Activated CD4-positive, alpha-beta memory T cell treated with anti-CD3 and anti-CD28 coated beads for 36 hours (primary cell): ENCODE results near the gene PCARE. TPM values are rescaled to one million over a fixed set of nuclear protein-coding genes. Genes with fewer than 3 reads are reported as not detected.

Source experiments
- CTCF ChIA-PET: fragments of 350-600 bp; sonication (Branson Sonifier 250); formaldehyde crosslinking; loops from one replicate; lab custom pipeline; 2021; ENCODE audit warnings: antibody characterized with exemption, inconsistent platforms; lab: Charles Lee
- POLR2A ChIA-PET: fragments of 350-600 bp; sonication (Branson Sonifier 250); formaldehyde crosslinking; loops from one replicate; lab custom pipeline; 2021; ENCODE audit warnings: antibody characterized with exemption; lab: Charles Lee
- DNase-seq: peaks from one replicate; pipeline ENCODE4 v3.0.0-alpha.2; 2020
- H3K27ac Mint-ChIP-seq: one replicate; pipeline ENCODE4 v1.8.0; 2021; ENCODE audit warnings: mixed read lengths
- H3K27me3 Mint-ChIP-seq: one replicate; pipeline ENCODE4 v1.8.0; 2021; ENCODE audit warnings: mixed read lengths
- H3K36me3 Mint-ChIP-seq: one replicate; pipeline ENCODE4 v1.8.0; 2021; ENCODE audit warnings: mixed read lengths
- H3K4me1 Mint-ChIP-seq: one replicate; pipeline ENCODE4 v1.8.0; 2021; ENCODE audit warnings: low read depth, mixed read lengths
- H3K4me3 Mint-ChIP-seq: one replicate; pipeline ENCODE4 v1.8.0; 2021; ENCODE audit warnings: mild to moderate bottlenecking, mixed read lengths
- H3K9me3 Mint-ChIP-seq: one replicate; pipeline ENCODE4 v1.8.0; 2021; ENCODE audit warnings: mixed read lengths
- intact Hi-C: fragments of 100-400 bp; cut with micrococcal nuclease; formaldehyde crosslinking; loops from one replicate; pipeline ENCODE4 v1.15.1; 2023
- total RNA-seq, 2 experiments: library from RNA; stranded (reverse); gene quantifications; one replicate each; pipeline ENCODE4 v1.2.3, GENCODE V29; 2021

The PCARE gene
- total RNA-seq, 2 experiments from 2014 or later = not detected

GRCh38 chr2:29022679-29023078 is 51.6 kb downstream of the PCARE start:
- CTCF ChIA-PET = no interaction called here
- intact Hi-C loops = no loop called here
- DNase-seq = no peak
- H3K4me3 Mint-ChIP-seq = no peak overlapping the region
- no peaks in the 10 kb centered on the region for H3K27me3 Mint-ChIP-seq
- POLR2A ChIA-PET = no interaction called here
- peaks cover 22% of the 10 kb centered on the region for H3K4me1 Mint-ChIP-seq
- H3K27ac Mint-ChIP-seq = no peak overlapping the region
- H3K9me3 Mint-ChIP-seq = no peaks in the 10 kb centered on the region
- peaks cover 4% of the 10 kb centered on the region for H3K36me3 Mint-ChIP-seq

DNA sequence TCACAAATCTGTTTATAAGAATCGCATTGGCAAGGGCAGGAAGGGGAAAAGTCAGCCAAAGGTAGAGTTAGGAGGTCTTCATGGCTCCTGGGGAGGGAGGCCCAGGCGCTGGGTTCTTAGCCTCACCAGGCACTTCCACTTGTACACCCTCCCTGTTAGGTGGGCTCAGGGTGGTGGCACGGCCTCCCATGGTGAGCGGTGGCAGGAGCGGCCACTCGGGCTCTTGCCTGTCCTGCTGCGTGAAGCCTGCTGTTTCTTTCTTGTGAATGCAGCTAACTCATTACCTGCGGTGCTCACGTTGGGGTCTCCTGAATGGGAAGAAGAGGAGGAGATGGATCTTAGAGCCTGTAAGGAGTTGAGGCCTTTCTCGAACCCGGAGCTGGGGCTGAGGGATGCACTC is 52.4 kb downstream of the PCARE start:
- CTCF ChIA-PET = no interaction called here
- DNase-seq = no peak
- H3K36me3 Mint-ChIP-seq = peaks cover 3% of the 10 kb centered on the region

GRCh38 chr2:29017716-29018435 is 56.4 kb downstream of the PCARE start:
- POLR2A ChIA-PET = no interaction called here
- Mint-ChIP-seq H3K36me3 (peaks cover 2% of the 10 kb centered on the region), H3K4me3 (no peak overlapping the region), H3K9me3 (no peaks in the 10 kb centered on the region), H3K27me3 (no peaks in the 10 kb centered on the region), H3K27ac (peak overlapping the region; percentile 82), H3K4me1 (peaks cover 64% of the 10 kb centered on the region)
- DNase-seq = no peak
- intact Hi-C loops = loop anchor here (5.0 to 10.0 kb wide), 4 partner anchors 114 to 1127 kb away; partner anchors contain the start of gene YPEL5
- CTCF ChIA-PET = interaction anchor here (0.6 to 1.6 kb wide), 4 partner anchors 17 to 112 kb away, joined by 3 to 10 read pairs (median 4); no protein-coding TSS in a partner anchor

More for the DNA sequence above, 52.4 kb downstream of the PCARE start:
- no peak overlapping the region for H3K4me3 Mint-ChIP-seq
- no peaks in the 10 kb centered on the region for H3K27me3 Mint-ChIP-seq
- H3K27ac Mint-ChIP-seq = no peak overlapping the region
- POLR2A ChIA-PET = no interaction called here
- intact Hi-C loops = no loop called here
- H3K9me3 Mint-ChIP-seq = no peaks in the 10 kb centered on the region
- H3K4me1 Mint-ChIP-seq = peaks cover 26% of the 10 kb centered on the region

DNA sequence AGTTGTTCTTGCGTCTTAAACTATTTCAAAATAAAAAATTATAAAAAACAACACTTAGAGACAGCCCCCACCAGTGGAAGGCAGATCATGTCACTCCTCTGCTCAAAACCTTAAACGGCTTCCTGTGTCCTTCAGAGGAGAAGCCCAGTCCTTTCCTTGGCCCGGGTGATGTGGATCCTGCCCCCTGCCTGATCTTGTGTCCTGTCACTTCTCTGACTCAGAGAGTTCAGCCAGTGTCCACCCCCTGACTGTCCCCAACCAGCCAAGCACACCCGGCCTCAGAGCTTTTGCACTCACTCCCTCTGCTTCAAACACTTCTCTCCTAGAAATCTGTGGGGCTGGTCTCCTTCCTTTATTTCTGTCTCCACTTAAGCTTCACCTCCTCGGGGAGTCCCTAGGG is 57.8 kb downstream of the PCARE start:
- H3K27ac Mint-ChIP-seq = peak overlapping the region; percentile 95
- POLR2A ChIA-PET = interaction anchor here (2.1 kb wide), 1 partner anchor 100 kb away, joined by 10 read pairs; no protein-coding TSS in a partner anchor
- H3K36me3 Mint-ChIP-seq = peaks cover 2% of the 10 kb centered on the region
- peak overlapping the region; percentile 1 for H3K4me3 Mint-ChIP-seq
- H3K27me3 Mint-ChIP-seq = no peaks in the 10 kb centered on the region
- intact Hi-C loops = loop anchor here (5.0 to 10.0 kb wide), 4 partner anchors 116 to 1128 kb away; partner anchors contain the start of gene YPEL5
- peak; percentile 15 for DNase-seq
- H3K4me1 Mint-ChIP-seq = peaks cover 78% of the 10 kb centered on the region
- CTCF ChIA-PET = interaction anchor here (0.6 to 2.7 kb wide), 6 partner anchors 47 to 1313 kb away, joined by 3 to 15 read pairs (median 6); no protein-coding TSS in a partner anchor
- H3K9me3 Mint-ChIP-seq = no peaks in the 10 kb centered on the region

DNA sequence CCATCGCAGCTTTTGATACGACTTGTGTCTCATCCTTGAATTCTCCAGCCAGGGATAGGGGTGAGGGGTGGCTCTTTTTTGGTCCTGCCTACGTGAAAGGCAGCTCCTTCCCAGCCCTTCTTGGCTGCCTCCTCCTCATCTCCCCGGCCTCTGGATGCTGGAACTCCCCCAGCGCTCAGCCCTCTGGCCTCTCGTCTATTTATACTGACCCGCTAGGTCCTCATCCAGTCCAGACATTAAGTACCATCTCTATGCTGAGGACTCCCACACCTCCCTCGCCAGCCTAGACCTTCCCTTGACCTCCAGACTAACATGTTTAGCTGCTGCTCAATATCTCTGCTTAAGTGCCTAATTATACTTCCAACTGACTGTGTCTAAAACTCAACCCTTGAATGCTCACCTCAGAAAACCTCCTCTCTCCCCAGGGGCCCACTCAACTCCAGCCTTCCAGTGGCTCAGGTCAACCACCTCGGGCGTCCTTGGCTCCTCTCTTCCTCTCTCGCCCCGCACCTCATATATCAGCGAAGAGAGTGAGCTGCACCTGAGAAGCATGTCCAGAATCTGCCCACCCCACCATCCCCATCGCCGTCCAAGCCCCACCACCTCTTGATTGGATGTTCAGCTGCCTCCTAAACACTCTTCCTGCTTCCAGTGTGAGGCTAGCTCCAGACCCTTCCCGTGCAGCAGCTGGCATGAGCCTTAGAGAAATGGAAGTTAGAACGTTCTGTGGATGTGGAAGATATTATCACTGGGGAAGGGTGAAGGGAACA is 58.4 kb downstream of the PCARE start:
- no peaks in the 10 kb centered on the region for H3K27me3 Mint-ChIP-seq
- H3K36me3 Mint-ChIP-seq = peaks cover 2% of the 10 kb centered on the region
- H3K9me3 Mint-ChIP-seq = no peaks in the 10 kb centered on the region
- peak overlapping the region; percentile 95 for H3K27ac Mint-ChIP-seq
- ChIA-PET POLR2A (interaction anchor here (1.0 to 2.1 kb wide), 3 partner anchors 57 to 146 kb away, joined by 3 to 10 read pairs (median 4); partner anchors contain the start of gene TRMT61B), CTCF (interaction anchor here (0.6 to 2.7 kb wide), 14 partner anchors 43 to 193 kb away, joined by 3 to 15 read pairs (median 4); no protein-coding TSS in a partner anchor)
- DNase-seq = no peak
- H3K4me1 Mint-ChIP-seq = peaks cover 84% of the 10 kb centered on the region
- peak overlapping the region; percentile 79 for H3K4me3 Mint-ChIP-seq
- intact Hi-C loops = loop anchor here (1.0 to 10.0 kb wide), 7 partner anchors 58 to 1129 kb away; partner anchors contain the start of genes WDR43 and YPEL5

DNA sequence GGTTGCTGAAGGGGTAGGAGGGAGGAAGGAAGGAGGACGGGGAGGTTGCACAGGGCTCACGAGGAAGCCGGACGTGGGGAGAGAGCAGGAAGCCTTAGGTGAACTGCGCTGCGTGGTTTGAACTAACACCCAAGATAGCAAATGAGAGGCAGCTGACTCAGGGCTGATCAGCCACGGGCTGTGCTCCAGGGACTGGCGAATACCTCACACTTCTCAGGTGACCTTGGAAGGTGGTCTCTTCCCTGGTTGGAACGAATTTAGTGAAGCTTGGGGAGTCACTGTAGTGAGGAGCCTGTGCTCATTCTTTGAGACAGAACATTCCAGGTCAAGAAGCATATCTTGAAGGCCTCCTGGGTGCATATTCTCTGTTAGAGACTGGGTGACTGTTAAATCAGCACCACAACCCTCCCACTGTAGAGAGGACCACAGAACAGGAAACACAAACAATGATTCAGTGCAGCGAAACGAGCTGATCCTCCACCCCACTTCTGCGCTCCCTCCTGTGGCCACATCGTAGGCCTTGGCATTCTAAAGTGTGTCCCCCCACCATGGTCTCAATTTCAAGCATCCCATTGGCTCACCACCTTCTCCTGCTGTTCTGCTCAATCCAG is 59.4 kb downstream of the PCARE start:
- H3K27me3 Mint-ChIP-seq = no peaks in the 10 kb centered on the region
- CTCF ChIA-PET = interaction anchor here (0.6 to 2.7 kb wide), 12 partner anchors 43 to 193 kb away, joined by 3 to 15 read pairs (median 4); no protein-coding TSS in a partner anchor
- H3K9me3 Mint-ChIP-seq = no peaks in the 10 kb centered on the region
- peaks cover 89% of the 10 kb centered on the region for H3K4me1 Mint-ChIP-seq
- POLR2A ChIA-PET = interaction anchor here (0.8 to 2.1 kb wide), 4 partner anchors 41 to 145 kb away, joined by 3 to 10 read pairs (median 4); partner anchors contain the start of gene TRMT61B
- peaks cover 2% of the 10 kb centered on the region for H3K36me3 Mint-ChIP-seq
- H3K27ac Mint-ChIP-seq = peak overlapping the region; percentile 95
- intact Hi-C loops = loop anchor here (1.0 to 10.0 kb wide), 8 partner anchors 57 to 1130 kb away; partner anchors contain the start of genes WDR43 and YPEL5
- H3K4me3 Mint-ChIP-seq = peak overlapping the region; percentile 79
- DNase-seq = peak; percentile 87

DNA sequence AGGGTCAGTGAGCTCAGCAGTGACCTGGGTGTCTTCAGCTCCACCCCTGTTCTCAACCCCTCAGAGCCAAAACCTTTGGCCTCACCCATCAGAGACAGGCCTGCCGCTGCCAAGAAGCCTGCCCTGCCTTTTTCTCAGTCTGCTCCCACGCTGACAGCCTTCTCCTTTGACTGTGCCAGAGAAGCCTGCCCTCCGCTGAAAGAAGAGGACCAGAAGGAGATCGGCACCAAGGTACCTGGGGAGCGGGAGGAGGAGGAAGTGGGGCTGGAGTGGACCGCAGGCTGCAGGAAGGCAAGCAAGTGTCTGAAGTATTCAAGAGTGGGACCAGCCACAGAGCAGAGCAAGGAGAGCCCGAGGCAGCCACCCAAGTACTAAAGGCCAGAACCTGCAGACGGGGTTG is 60.0 kb downstream of the PCARE start:
- intact Hi-C loops = loop anchor here (2.0 to 10.0 kb wide), 5 partner anchors 120 to 1130 kb away; partner anchors contain the start of genes WDR43 and YPEL5
- peak overlapping the region; percentile 79 for H3K4me3 Mint-ChIP-seq
- H3K27ac Mint-ChIP-seq = peak overlapping the region; percentile 95
- DNase-seq = peak; percentile 57
- peaks cover 91% of the 10 kb centered on the region for H3K4me1 Mint-ChIP-seq
- CTCF ChIA-PET = interaction anchor here (1.4 to 2.7 kb wide), 2 partner anchors 102 to 115 kb away, joined by 4 to 15 read pairs; no protein-coding TSS in a partner anchor
- POLR2A ChIA-PET = interaction anchor here (0.8 to 1.1 kb wide), 2 partner anchors 40 to 102 kb away, joined by 3 to 4 read pairs; no protein-coding TSS in a partner anchor
- H3K9me3 Mint-ChIP-seq = no peaks in the 10 kb centered on the region
- H3K27me3 Mint-ChIP-seq = no peaks in the 10 kb centered on the region
- peaks cover 2% of the 10 kb centered on the region for H3K36me3 Mint-ChIP-seq

- peak; percentile 18 for DNase-seq
- CTCF ChIA-PET = interaction anchor here (1.4 to 2.9 kb wide), 4 partner anchors 34 to 117 kb away, joined by 3 to 14 read pairs (median 8); no protein-coding TSS in a partner anchor
- Mint-ChIP-seq H3K27ac (peak overlapping the region; percentile 95), H3K36me3 (peaks cover 2% of the 10 kb centered on the region), H3K4me3 (peak overlapping the region; percentile 79), H3K9me3 (no peaks in the 10 kb centered on the region), H3K27me3 (no peaks in the 10 kb centered on the region), H3K4me1 (peaks cover 89% of the 10 kb centered on the region)
- intact Hi-C loops = loop anchor here (2.0 to 10.0 kb wide), 5 partner anchors 184 to 1132 kb away; partner anchors contain the start of gene YPEL5
- POLR2A ChIA-PET = interaction anchor here (0.5 to 1.1 kb wide), 2 partner anchors 103 to 622 kb away, joined by 3 to 4 read pairs; no protein-coding TSS in a partner anchor
Observed at GRCh38 chr2:29013057-29013780, 61.1 kb downstream of the PCARE start.

DNA sequence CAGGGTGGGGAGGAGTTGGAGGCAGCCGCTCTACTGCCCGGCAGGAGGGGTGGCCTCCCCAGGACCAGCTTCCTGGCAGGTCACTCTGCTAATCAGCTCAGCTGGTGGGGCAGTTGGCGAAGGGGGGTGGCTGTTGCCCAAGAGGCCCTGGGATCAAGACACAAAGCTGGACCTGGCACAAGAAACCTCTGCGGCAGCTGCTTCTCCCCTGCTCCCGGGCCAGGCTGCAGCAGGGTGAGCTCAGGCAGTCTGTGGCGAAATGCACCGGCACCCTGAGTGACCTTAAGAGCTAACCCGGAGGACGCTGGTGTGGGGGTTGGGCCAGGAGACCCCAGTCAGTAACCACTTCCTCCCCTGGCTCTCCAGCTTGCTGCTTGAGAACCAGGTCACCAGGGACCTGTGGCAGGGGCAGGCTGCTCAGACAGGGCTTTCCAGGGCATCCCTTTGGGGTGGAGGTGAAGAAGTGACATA is 62.1 kb downstream of the PCARE start:
- POLR2A ChIA-PET = interaction anchor here (1.6 kb wide), 1 partner anchor 118 kb away, joined by 4 read pairs; no protein-coding TSS in a partner anchor
- CTCF ChIA-PET = interaction anchor here (1.3 to 2.9 kb wide), 5 partner anchors 12 to 118 kb away, joined by 3 to 14 read pairs (median 4); no protein-coding TSS in a partner anchor
- Mint-ChIP-seq H3K27me3 (no peaks in the 10 kb centered on the region), H3K4me1 (peaks cover 81% of the 10 kb centered on the region), H3K27ac (peak overlapping the region; percentile 91), H3K4me3 (peak overlapping the region; percentile 56), H3K36me3 (peaks cover 2% of the 10 kb centered on the region), H3K9me3 (no peaks in the 10 kb centered on the region)
- intact Hi-C loops = loop anchor here (2.0 to 10.0 kb wide), 5 partner anchors 185 to 1133 kb away; partner anchors contain the start of gene YPEL5
- peak; percentile 61 for DNase-seq
